Measurements from ENCODE around the gene CEP192.

DNA sequence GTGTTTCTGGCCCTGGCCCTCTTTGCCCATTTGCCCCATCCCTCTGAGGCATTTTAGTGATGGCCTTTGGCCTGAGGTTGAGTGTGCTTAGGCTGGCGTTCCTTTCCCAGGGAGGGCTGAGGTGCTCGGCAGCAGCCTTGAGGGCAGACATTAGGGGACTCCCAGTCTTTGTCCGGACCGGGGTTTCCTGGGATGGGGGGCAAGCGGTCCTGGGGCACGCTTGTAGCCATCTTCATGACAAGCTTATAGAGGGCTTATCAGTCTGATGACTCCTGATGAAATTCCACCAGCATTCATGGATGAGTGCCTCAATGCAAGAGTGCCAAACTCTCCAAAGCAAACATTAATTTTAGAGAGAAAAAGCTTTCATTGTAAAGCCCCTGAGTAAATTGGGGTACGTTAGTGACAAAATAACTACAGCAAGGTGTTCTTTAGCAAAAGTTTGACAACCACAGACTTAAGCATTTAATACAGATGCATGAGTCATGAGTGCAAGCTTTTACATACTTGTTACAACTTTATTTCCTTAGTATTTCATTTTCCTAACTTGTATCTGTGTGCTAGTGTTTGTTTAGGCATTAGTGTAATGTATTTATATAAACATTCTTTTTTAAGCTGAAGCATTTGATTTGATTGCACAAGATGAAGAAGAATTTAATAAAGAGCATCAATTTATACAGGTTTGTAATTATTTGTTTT is 45.6 kb downstream of the CEP192 start:
- TF ChIP-seq, protein P1, sequence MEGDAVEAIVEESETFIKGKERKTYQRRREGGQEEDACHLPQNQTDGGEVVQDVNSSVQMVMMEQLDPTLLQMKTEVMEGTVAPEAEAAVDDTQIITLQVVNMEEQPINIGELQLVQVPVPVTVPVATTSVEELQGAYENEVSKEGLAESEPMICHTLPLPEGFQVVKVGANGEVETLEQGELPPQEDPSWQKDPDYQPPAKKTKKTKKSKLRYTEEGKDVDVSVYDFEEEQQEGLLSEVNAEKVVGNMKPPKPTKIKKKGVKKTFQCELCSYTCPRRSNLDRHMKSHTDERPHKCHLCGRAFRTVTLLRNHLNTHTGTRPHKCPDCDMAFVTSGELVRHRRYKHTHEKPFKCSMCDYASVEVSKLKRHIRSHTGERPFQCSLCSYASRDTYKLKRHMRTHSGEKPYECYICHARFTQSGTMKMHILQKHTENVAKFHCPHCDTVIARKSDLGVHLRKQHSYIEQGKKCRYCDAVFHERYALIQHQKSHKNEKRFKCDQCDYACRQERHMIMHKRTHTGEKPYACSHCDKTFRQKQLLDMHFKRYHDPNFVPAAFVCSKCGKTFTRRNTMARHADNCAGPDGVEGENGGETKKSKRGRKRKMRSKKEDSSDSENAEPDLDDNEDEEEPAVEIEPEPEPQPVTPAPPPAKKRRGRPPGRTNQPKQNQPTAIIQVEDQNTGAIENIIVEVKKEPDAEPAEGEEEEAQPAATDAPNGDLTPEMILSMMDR (IDR thresholded peaks at IDR 0.05; ENCODE audit: low read length) = no peak
- TF ChIP-seq EZH2 (IDR thresholded peaks at IDR 0.05; ENCODE audit: borderline replicate concordance, low read length) = no peak
